HepG2 (cell line): ENCODE data around the gene MAP2K5. TPM values are rescaled to one million over a fixed set of nuclear protein-coding genes. Genes with fewer than 3 reads are reported as not detected.
A peak's percentile ranks its signal among the peaks of the same experiment; 100 is the strongest.

Source experiments
- ASH2L ChIP-seq: fragments of 300-600, 200-600 bp; sonication (generic); IDR thresholded peaks from 2 replicates; pipeline ENCODE4 v1.7.0; 2017; ENCODE audit warnings: low read depth, mild to moderate bottlenecking, moderate library complexity, mixed read lengths, low read length; ENCODE audit not compliant: insufficient read length
- ATF1 ChIP-seq: IDR thresholded peaks from 2 replicates; pipeline ENCODE4 v1.6.1; 2016; ENCODE audit warnings: mild to moderate bottlenecking, control low read depth
- ATF6 ChIP-seq: sonication (generic); formaldehyde crosslinking; conservative IDR thresholded peaks from 2 replicates; pipeline ENCODE4 v1.4.0; 2020; ENCODE audit warnings: missing genetic modification reagents
- CBX5 ChIP-seq: sonication (generic); formaldehyde crosslinking; IDR thresholded peaks from 2 replicates; pipeline ENCODE4 v1.4.0; 2020; ENCODE audit warnings: missing genetic modification reagents, borderline replicate concordance
- CC2D1A ChIP-seq: sonication (generic); formaldehyde crosslinking; IDR thresholded peaks from 2 replicates; pipeline ENCODE4 v1.8.1; 2023; ENCODE audit warnings: mild to moderate bottlenecking, missing genetic modification reagents
- EZH2 ChIP-seq: conservative IDR thresholded peaks from 2 replicates; pipeline ENCODE4 v1.6.1; 2012; ENCODE audit warnings: mild to moderate bottlenecking, low read depth, low read length, moderate library complexity
- IRF9 ChIP-seq: sonication (generic); formaldehyde crosslinking; IDR thresholded peaks from 2 replicates; pipeline ENCODE4 v1.8.0; 2022; ENCODE audit warnings: missing genetic modification reagents, mild to moderate bottlenecking, borderline replicate concordance
- JUNB ChIP-seq: sonication (generic); formaldehyde crosslinking; IDR thresholded peaks from 2 replicates; pipeline ENCODE4 v1.8.0; 2022; ENCODE audit warnings: missing genetic modification reagents, mild to moderate bottlenecking, borderline replicate concordance
- KMT2A ChIP-seq: sonication (generic); formaldehyde crosslinking; IDR thresholded peaks from 2 replicates; pipeline ENCODE4 v1.4.0; 2020; ENCODE audit warnings: missing genetic modification reagents
- MED13 ChIP-seq: sonication (generic); formaldehyde crosslinking; IDR thresholded peaks from 2 replicates; pipeline ENCODE4 v1.5.0; 2020; ENCODE audit warnings: missing genetic modification reagents
- MIER3 ChIP-seq: IDR thresholded peaks from 2 replicates; pipeline ENCODE4 v1.6.1; 2016; ENCODE audit warnings: missing compliant biosample characterization, borderline replicate concordance
- MTA1 ChIP-seq: sonication (generic); formaldehyde crosslinking; IDR thresholded peaks from 2 replicates; pipeline ENCODE4 v1.4.0; 2020; ENCODE audit warnings: missing genetic modification reagents, mild to moderate bottlenecking, borderline replicate concordance
- MXD1 ChIP-seq: sonication (generic); formaldehyde crosslinking; IDR thresholded peaks from 2 replicates; pipeline ENCODE4 v1.4.0; 2020; ENCODE audit warnings: mild to moderate bottlenecking, missing genetic modification reagents
- MYNN ChIP-seq: sonication (generic); formaldehyde crosslinking; IDR thresholded peaks from 2 replicates; pipeline ENCODE4 v1.4.0; 2020; ENCODE audit warnings: mild to moderate bottlenecking, low read depth, missing genetic modification reagents
- NFE2L1 ChIP-seq: sonication (generic); formaldehyde crosslinking; IDR thresholded peaks from 2 replicates; pipeline ENCODE4 v1.4.0; 2020; ENCODE audit warnings: missing genetic modification reagents, mild to moderate bottlenecking, borderline replicate concordance
- NFYC ChIP-seq: IDR thresholded peaks from 2 replicates; pipeline ENCODE4 v1.6.1; 2016; ENCODE audit warnings: missing genetic modification reagents, missing compliant biosample characterization
- REL ChIP-seq: sonication (generic); formaldehyde crosslinking; conservative IDR thresholded peaks from 2 replicates; pipeline ENCODE4 v1.8.0; 2022; ENCODE audit warnings: mild to moderate bottlenecking, missing genetic modification reagents, moderate library complexity
- RELA ChIP-seq: sonication (generic); formaldehyde crosslinking; IDR thresholded peaks from 2 replicates; pipeline ENCODE4 v1.4.0; 2020; ENCODE audit warnings: missing genetic modification reagents
- SNRNP70 ChIP-seq: fragments of 200-400 bp; formaldehyde crosslinking; IDR thresholded peaks from 2 replicates; pipeline ENCODE4 v1.6.1; 2017; ENCODE audit warnings: mild to moderate bottlenecking, low read depth, low read length, moderate library complexity
- ZBTB14 ChIP-seq: sonication (generic); formaldehyde crosslinking; IDR thresholded peaks from 2 replicates; pipeline ENCODE4 v1.4.0; 2020; ENCODE audit warnings: missing genetic modification reagents
- ZC3H13 ChIP-seq: sonication (generic); formaldehyde crosslinking; IDR thresholded peaks from 2 replicates; pipeline ENCODE4 v1.8.1; 2023; ENCODE audit warnings: mild to moderate bottlenecking, missing genetic modification reagents, moderate library complexity
- ZFP90 ChIP-seq: sonication (generic); formaldehyde crosslinking; IDR thresholded peaks from 2 replicates; pipeline ENCODE4 v1.8.0; 2022; ENCODE audit warnings: missing genetic modification reagents, mild to moderate bottlenecking, inconsistent platforms, borderline replicate concordance
- ZNF264 ChIP-seq: sonication (generic); formaldehyde crosslinking; IDR thresholded peaks from 2 replicates; pipeline ENCODE4 v1.4.0; 2020; ENCODE audit warnings: missing genetic modification reagents
- ZNF296 ChIP-seq: sonication (generic); formaldehyde crosslinking; conservative IDR thresholded peaks from 2 replicates; pipeline ENCODE4 v1.5.0; 2020; ENCODE audit warnings: mild to moderate bottlenecking, missing genetic modification reagents
- ZNF619 ChIP-seq: sonication (generic); formaldehyde crosslinking; IDR thresholded peaks from 2 replicates; pipeline ENCODE4 v1.4.0; 2020; ENCODE audit warnings: mild to moderate bottlenecking, missing genetic modification reagents
- ZNF780A ChIP-seq: sonication (generic); formaldehyde crosslinking; IDR thresholded peaks from 2 replicates; pipeline ENCODE4 v1.8.0; 2022; ENCODE audit warnings: mild to moderate bottlenecking, missing genetic modification reagents, moderate library complexity
- polyA plus RNA-seq, 8 experiments: library from polyadenylated mRNA; depleted of rRNA in 3 of 8; stranded (reverse) in 7 of 8; unstranded in 1 of 8; fragments of >200 nt; fragmentation: Illumina TruSeq in 4 of 8; extraction: Trizol in 4 of 8; gene quantifications; 2 replicates each; pipeline versions ENCODE4 v1.2.1 to v1.2.3, GENCODE V29; 2011 to 2016; ENCODE audit warnings: low read depth in 4 of 8, missing spikeins in 1 of 8, mixed read lengths in 1 of 8; ENCODE audit not compliant: insufficient read depth in 1 of 8
- total RNA-seq, 5 experiments: library from RNA; depleted of rRNA; stranded (reverse); fragments of >200 nt; fragmentation: Illumina TruSeq; extraction: Trizol; gene quantifications; 2 replicates each; pipeline ENCODE4 v1.2.3, GENCODE V29; 2016; ENCODE audit warnings: low read depth in 1 of 5

Gene MAP2K5
- total and polyA plus RNA-seq, 2 of the 13 experiments (the other 11 are each of a cell fraction or from before 2014, with no cell fraction given), result 4.0 to 4.3 TPM

GRCh38 chr15:67521029-67521782, 21.3 kb upstream of the MAP2K5 start, which contains the start of gene C15orf61 (continued):
- 0 out of 2 replicates have a peak, but pooled peaks have one; percentile 90 for TF ChIP-seq REL (CRISPR knock-in tag)
- peak; percentile 68; the same call in 1 of the 2 replicates for TF ChIP-seq ZFP90
- no peak for TF ChIP-seq EZH2
- TF ChIP-seq RELA (CRISPR knock-in tag), result 0 out of 2 replicates have a peak, but pooled peaks have one; percentile 16
- peak; percentile 84; the same call in 1 of the 2 replicates for TF ChIP-seq ZNF619 (CRISPR knock-in tag)
- peak; percentile 84 for TF ChIP-seq ASH2L
- peak; percentile 94 for TF ChIP-seq ZNF780A
- no peak for TF ChIP-seq ATF6 (CRISPR knock-in tag)
- peak; percentile 88; the same call in 1 of the 2 replicates for TF ChIP-seq NFE2L1
- peak; percentile 86; the same call in 1 of the 2 replicates for TF ChIP-seq CBX5
- TF ChIP-seq MYNN, result peak; percentile 82; the same call in 1 of the 2 replicates
- peak; percentile 83 for TF ChIP-seq KMT2A (CRISPR knock-in tag)
- TF ChIP-seq MIER3 (CRISPR knock-in tag), result no peak; the same call in 1 of the 2 replicates
- TF ChIP-seq JUNB (CRISPR knock-in tag), result 0 out of 2 replicates have a peak, but pooled peaks have one; percentile 61
- peak; percentile 98 for TF ChIP-seq MXD1
- TF ChIP-seq SNRNP70, result no peak
- TF ChIP-seq IRF9, result peak; percentile 51
- no peak for TF ChIP-seq ATF1 (CRISPR knock-in tag)
- peak; percentile 36; the same call in 1 of the 2 replicates for TF ChIP-seq MED13 (CRISPR knock-in tag)
- peak; percentile 92; the same call in 1 of the 2 replicates for TF ChIP-seq MTA1 (CRISPR knock-in tag)
- peak; percentile 93 for TF ChIP-seq ZBTB14 (CRISPR knock-in tag)
- peak; percentile 91; the same call in 1 of the 2 replicates for TF ChIP-seq ZNF296 (CRISPR knock-in tag)
- TF ChIP-seq ZNF264 (CRISPR knock-in tag), result peak; percentile 90
- no peak; the same call in none of the 2 replicates for TF ChIP-seq CC2D1A (CRISPR knock-in tag)
- TF ChIP-seq ZC3H13 (CRISPR knock-in tag), result peak; percentile 91
- TF ChIP-seq NFYC, result 0 out of 2 replicates have a peak, but pooled peaks have one; percentile 32
